Activated T-helper 1 cell treated with anti-CD3 and anti-CD28 coated beads, Interleukin-12 subunit alpha, Interleukin-12 subunit beta, Interleukin-2, Interleukin-4 antibody, amounts not matched to agents 30 ng/mL and 10 ng/mL and 1 ng/mL, durations not matched to agents 14 hours and 24 hours and 36 hours (primary cell): ENCODE data around the gene DISC1. TPM values are rescaled to one million over a fixed set of nuclear protein-coding genes. Genes with fewer than 3 reads are reported as not detected.

Experiments used
- DNase-seq: peaks from one replicate; pipeline ENCODE4 v3.0.0; 2021; ENCODE audit warnings: low spot score
- H3K27ac Mint-ChIP-seq: one replicate; pipeline ENCODE4 v1.8.0; 2021; ENCODE audit warnings: mild to moderate bottlenecking, mixed read lengths
- H3K27me3 Mint-ChIP-seq: one replicate; pipeline ENCODE4 v1.8.0; 2022; ENCODE audit warnings: mild to moderate bottlenecking, moderate library complexity, mixed read lengths; ENCODE audit not compliant: insufficient read depth
- H3K36me3 Mint-ChIP-seq: one replicate; pipeline ENCODE4 v1.8.0; 2021; ENCODE audit warnings: low read depth, mixed read lengths
- H3K4me1 Mint-ChIP-seq: one replicate; pipeline ENCODE4 v1.8.0; 2021; ENCODE audit warnings: low read depth, mixed read lengths
- H3K4me3 Mint-ChIP-seq: one replicate; pipeline ENCODE4 v1.8.0; 2021; ENCODE audit warnings: mild to moderate bottlenecking, moderate library complexity, mixed read lengths
- H3K9me3 Mint-ChIP-seq: one replicate; pipeline ENCODE4 v1.8.0; 2021; ENCODE audit warnings: mixed read lengths
- intact Hi-C: fragments of 100-400 bp; cut with micrococcal nuclease; formaldehyde crosslinking; loops from one replicate; pipeline ENCODE4 v1.15.1; 2024
- total RNA-seq: library from RNA; stranded (reverse); gene quantifications from 2 replicates; pipeline ENCODE4 v1.2.3, GENCODE V29; 2022

Gene DISC1
- total RNA-seq, 1 donor from 2014 or later, result 3.3 TPM

DNA sequence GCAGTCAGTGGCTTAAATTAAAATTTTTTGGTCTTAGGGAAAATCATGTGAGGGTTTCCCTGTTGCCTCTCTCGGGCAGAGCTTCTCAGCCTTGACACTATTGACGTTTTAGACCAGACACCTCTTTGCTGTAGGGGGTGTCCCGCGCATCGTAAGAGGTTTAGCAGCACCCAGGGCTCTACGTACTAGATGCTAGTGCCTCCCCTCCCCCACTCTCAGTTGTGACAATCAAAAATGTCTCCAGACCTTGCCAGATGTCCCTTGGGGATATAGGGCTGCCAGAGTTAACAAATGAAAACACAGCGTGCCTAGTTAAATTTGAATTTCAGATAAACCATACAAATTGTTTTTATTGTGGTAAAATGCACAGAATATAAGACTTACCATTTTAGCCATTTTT is 293.3 kb downstream of the DISC1 start:
- intact Hi-C loops, result loop anchor here (2.0 kb wide), 2 partner anchors 53 to 55 kb away; no protein-coding TSS in a partner anchor
- peaks cover 22% of the 10 kb centered on the region for H3K27me3 Mint-ChIP-seq
- peaks cover 3% of the 10 kb centered on the region for H3K36me3 Mint-ChIP-seq
- no peak for DNase-seq
- H3K4me1 Mint-ChIP-seq, result peaks cover 48% of the 10 kb centered on the region
- no peak overlapping the region for H3K27ac Mint-ChIP-seq
- H3K4me3 Mint-ChIP-seq, result no peak overlapping the region
- H3K9me3 Mint-ChIP-seq, result no peaks in the 10 kb centered on the region

DNA sequence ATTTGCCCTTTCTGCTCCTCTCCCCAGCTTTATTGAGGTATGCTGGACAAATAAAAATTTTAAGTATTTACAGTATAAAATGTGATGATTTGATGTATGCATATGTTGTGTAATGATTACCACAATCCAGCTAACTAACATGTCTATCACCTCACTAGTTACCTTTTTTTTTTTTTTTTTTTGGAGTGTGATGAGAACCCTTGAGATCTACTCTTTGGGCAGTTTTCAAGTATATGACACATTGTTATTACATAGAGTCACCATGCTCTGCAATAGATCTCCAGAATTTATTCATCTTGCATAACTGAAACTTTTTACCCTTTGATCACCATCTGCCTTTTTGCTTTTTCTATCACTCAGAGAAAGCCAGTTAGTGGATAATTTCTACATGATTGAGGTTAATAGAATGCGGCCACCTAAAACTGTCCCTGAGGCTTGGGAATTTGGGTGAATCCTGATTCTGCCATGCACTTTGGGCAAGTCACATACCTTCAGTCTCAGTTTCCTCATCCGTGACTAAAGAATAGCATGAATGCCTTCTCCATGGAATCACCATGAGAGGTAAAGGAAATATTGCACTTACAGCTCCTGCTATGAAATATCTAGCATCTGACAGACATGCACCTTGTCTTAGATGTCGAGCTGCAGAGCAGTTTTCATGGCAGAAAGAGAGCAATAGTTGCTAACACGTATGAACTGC is 295.2 kb downstream of the DISC1 start:
- no peaks in the 10 kb centered on the region for H3K9me3 Mint-ChIP-seq
- peaks cover 37% of the 10 kb centered on the region for H3K4me1 Mint-ChIP-seq
- H3K27me3 Mint-ChIP-seq, result peaks cover 16% of the 10 kb centered on the region
- intact Hi-C loops, result no loop called here
- no peak for DNase-seq
- H3K36me3 Mint-ChIP-seq, result no peaks in the 10 kb centered on the region
- no peak overlapping the region for H3K4me3 Mint-ChIP-seq
- H3K27ac Mint-ChIP-seq, result no peak overlapping the region

DNA sequence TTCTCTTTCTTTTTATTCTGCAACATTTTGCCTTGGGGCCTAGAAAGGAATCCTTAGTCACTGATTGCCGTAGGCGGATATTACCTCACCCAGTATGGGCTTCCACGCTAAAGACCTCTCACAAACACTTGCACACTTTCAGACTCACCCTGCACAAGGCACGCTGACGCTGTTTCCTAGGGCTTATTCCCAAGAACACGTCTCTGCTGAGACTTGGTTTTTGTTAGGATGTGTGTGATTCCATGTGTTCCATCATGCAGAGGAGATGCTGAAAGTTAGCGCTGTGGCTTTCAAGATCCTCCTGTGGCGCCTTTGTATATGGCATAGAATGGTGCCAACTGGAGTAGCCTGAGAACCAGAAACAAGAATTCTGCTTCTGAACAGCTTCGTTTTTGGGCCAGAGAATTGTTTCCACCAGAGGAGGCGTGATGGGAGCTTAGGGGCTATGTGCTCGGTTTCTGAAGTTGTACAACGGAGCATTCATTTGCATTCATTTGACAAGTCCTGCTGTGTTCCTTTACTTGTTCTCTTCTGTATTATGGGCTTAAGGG is 297.0 kb downstream of the DISC1 start:
- Mint-ChIP-seq H3K4me1 (peaks cover 20% of the 10 kb centered on the region), H3K27me3 (peaks cover 15% of the 10 kb centered on the region), H3K4me3 (no peak overlapping the region), H3K9me3 (no peaks in the 10 kb centered on the region), H3K36me3 (no peaks in the 10 kb centered on the region), H3K27ac (no peak overlapping the region)
- no peak for DNase-seq
- intact Hi-C loops, result no loop called here

DNA sequence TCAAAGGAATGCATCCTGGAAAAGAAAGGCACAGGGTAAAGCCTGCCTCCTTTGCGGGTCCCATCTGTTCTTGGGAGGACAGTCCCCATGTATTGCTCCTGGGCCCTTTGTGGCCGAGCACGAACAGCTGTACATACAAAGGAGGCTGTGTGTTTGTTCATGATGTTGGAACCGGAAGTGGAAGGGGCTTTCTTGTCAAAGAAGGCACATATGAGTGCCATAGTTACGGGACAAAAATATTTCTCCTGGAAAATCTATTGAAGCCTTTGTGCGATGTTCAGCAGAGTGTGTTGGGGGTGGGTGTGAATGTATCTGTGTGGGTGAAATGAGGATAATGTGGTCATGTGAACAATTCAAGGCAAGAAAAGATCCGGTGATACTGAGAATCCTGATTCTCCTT is 297.6 kb downstream of the DISC1 start:
- Mint-ChIP-seq H3K27ac (no peak overlapping the region), H3K36me3 (no peaks in the 10 kb centered on the region), H3K27me3 (peaks cover 21% of the 10 kb centered on the region), H3K4me3 (no peak overlapping the region), H3K9me3 (no peaks in the 10 kb centered on the region), H3K4me1 (peaks cover 14% of the 10 kb centered on the region)
- intact Hi-C loops, result no loop called here
- no peak for DNase-seq

DNA sequence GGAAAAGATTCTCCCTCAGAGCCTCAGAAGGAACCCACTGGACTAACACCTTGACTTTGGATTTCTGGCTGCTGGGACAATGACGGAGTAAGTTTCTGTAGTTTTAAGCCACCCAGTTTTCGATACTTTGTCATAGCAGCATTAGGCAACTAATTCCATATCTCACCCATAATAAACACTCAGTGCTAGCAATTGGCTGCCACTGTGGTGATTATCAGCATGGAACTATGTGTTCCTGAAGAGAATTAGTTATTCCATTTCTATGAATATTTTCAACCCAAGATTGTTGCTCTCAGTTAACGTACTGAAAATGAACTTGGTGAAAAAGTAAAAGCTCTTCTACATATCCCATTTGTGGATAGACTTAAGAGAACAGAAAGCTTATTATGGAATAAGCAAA is 299.3 kb downstream of the DISC1 start:
- no peaks in the 10 kb centered on the region for H3K36me3 Mint-ChIP-seq
- no peak overlapping the region for H3K27ac Mint-ChIP-seq
- intact Hi-C loops, result no loop called here
- no peaks in the 10 kb centered on the region for H3K9me3 Mint-ChIP-seq
- no peak for DNase-seq
- H3K27me3 Mint-ChIP-seq, result peaks cover 18% of the 10 kb centered on the region
- no peak overlapping the region for H3K4me3 Mint-ChIP-seq
- H3K4me1 Mint-ChIP-seq, result no peaks in the 10 kb centered on the region

DNA sequence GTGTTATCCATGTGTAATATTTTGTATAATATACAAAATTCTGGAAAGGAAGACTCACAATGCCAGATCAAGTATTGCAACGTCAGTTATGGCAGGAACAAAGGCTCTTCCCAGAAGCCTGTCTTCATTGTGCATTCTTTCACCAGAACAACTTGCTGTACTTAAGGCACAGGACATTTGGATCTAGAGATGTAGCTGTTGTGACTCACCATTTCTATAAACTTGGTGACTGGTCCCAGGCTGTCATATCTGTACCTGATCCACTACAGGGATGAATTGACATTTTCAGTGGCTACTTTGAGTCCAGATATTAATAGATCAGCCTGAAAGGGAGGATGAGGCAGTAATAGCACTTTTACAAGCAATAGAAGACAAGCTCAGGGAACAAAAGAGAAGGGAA is 299.8 kb downstream of the DISC1 start:
- intact Hi-C loops, result no loop called here
- H3K27ac Mint-ChIP-seq, result no peak overlapping the region
- peaks cover 18% of the 10 kb centered on the region for H3K27me3 Mint-ChIP-seq
- H3K36me3 Mint-ChIP-seq, result no peaks in the 10 kb centered on the region
- H3K4me3 Mint-ChIP-seq, result no peak overlapping the region
- no peaks in the 10 kb centered on the region for H3K4me1 Mint-ChIP-seq
- H3K9me3 Mint-ChIP-seq, result no peaks in the 10 kb centered on the region
- no peak for DNase-seq

DNA sequence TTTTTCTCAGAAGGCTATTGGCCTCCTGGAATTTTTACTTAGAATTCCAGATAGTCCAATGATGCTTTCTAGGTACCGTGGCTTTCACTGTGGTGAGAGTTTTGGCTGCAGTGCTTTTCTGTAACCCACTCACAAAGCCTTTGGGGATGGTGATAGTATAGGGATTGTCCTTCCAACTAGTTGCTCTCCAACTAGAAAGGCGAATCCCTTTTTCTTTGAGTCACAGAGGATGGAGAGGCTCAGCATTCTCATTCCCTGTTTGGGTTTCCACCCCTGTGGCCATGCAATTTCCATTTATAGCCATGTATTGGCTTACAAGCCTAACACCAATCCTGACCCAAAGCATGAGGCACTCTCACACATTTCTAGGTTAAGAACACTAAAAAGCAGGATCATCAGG is 300.3 kb downstream of the DISC1 start:
- H3K27ac Mint-ChIP-seq, result no peak overlapping the region
- H3K4me1 Mint-ChIP-seq, result no peaks in the 10 kb centered on the region
- peaks cover 16% of the 10 kb centered on the region for H3K27me3 Mint-ChIP-seq
- DNase-seq, result no peak
- intact Hi-C loops, result no loop called here
- no peak overlapping the region for H3K4me3 Mint-ChIP-seq
- H3K36me3 Mint-ChIP-seq, result no peaks in the 10 kb centered on the region
- no peaks in the 10 kb centered on the region for H3K9me3 Mint-ChIP-seq

DNA sequence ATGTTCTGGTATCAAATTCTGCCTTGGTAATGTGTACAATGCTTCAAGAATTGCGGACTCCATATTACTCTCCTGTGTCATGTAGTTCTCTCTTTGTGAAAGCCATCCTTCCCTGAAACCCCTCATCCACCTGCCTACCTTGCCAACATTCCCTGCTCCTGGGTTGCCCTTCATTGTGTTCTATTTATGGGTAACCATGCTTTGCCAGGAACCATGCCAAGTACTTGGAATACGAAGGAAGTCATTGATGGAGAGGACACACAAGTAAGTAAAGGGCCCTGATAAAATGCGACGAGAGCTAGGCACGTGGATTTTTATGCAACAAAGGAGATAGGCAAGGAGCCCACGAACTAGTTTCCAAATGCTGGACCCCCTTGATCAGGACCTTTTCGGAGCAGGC is 300.8 kb downstream of the DISC1 start:
- H3K9me3 Mint-ChIP-seq, result peaks cover 1% of the 10 kb centered on the region
- no peak overlapping the region for H3K4me3 Mint-ChIP-seq
- intact Hi-C loops, result no loop called here

DNA sequence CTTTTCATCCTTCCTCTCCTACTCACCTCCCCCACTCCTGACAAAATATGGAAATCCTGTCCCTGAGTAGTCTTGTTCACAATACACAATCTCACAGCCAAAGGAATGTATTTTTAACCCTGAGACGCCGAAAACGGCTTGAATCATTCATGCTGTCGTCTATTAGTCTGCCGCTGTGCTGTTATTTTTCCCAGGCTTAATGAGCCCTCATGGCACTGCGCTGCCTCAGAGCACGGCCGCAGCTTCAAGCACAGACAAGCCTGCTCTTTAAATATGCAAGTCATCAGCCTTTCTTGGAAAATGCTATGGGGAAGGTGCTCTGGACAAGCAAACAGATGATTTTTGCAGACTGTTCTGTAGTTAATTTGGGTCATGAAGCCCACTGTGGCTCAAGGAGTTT is 302.7 kb downstream of the DISC1 start:
- H3K36me3 Mint-ChIP-seq, result no peaks in the 10 kb centered on the region
- no peak for DNase-seq
- intact Hi-C loops, result no loop called here
- peaks cover 12% of the 10 kb centered on the region for H3K27me3 Mint-ChIP-seq
- no peak overlapping the region for H3K4me3 Mint-ChIP-seq
- no peaks in the 10 kb centered on the region for H3K4me1 Mint-ChIP-seq
- no peak overlapping the region for H3K27ac Mint-ChIP-seq
- peaks cover 3% of the 10 kb centered on the region for H3K9me3 Mint-ChIP-seq

More for the DNA sequence above, 300.8 kb downstream of the DISC1 start:
- no peaks in the 10 kb centered on the region for H3K36me3 Mint-ChIP-seq
- no peak overlapping the region for H3K27ac Mint-ChIP-seq
- H3K27me3 Mint-ChIP-seq, result peaks cover 15% of the 10 kb centered on the region
- no peak for DNase-seq
- no peaks in the 10 kb centered on the region for H3K4me1 Mint-ChIP-seq

DNA sequence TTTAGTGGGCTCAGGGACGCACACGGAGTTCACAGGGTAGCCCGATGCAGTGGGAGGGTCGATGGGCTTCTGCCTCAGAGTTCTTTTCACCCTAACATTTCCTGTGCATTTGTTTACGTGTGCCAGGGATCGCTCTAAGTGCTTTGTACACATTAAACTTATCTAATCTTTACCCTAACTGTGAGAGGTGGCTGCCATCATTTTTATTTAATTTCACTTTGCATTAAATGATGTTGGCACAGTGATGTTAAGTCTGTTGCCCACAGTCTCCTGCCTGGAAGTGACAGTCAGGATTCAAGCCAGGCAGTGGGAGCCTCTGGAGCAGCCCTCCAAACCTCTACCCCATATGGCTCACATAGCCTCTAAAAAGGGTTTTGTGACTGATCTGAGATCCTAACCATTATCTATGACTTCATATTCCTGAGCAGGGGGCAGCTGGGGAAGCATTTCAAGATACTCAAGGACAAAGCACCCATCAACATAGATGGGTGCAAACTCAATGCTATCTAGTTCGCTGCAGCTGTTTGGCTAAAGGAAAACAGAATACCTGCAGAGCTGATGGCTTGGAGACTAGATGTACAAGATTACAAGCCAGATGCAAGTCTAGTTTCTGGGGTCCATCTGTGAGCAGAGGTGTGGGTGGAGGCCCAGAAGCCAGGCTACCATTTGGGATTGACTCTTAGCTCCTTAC is 303.8 kb downstream of the DISC1 start:
- Mint-ChIP-seq H3K27ac (no peak overlapping the region), H3K4me3 (no peak overlapping the region), H3K4me1 (no peaks in the 10 kb centered on the region)

DNA sequence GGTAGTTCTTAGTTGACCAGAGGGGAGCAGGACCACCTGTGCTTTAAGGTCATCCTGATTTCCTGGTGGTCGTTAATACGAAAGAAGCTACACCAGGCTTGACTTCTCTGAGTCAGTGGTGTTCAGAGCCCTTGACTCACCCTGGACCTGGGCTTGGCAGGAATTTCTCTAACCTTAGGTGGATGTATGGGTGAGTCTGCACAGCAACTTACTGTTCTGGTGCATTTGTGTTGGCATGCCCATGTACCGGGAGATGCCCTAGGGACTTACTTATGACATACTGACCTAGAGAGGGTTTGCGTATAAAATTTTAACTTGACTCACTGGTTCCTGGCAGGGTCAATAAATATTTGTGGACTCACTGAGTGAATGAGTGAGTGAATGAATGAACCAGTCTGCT is 304.6 kb downstream of the DISC1 start:
- H3K27ac Mint-ChIP-seq, result no peak overlapping the region
- peaks cover 3% of the 10 kb centered on the region for H3K9me3 Mint-ChIP-seq
- intact Hi-C loops, result no loop called here
- no peak for DNase-seq
- H3K36me3 Mint-ChIP-seq, result no peaks in the 10 kb centered on the region
- H3K27me3 Mint-ChIP-seq, result peaks cover 15% of the 10 kb centered on the region
- no peaks in the 10 kb centered on the region for H3K4me1 Mint-ChIP-seq
- H3K4me3 Mint-ChIP-seq, result no peak overlapping the region

More for the DNA sequence above, 303.8 kb downstream of the DISC1 start:
- no peaks in the 10 kb centered on the region for H3K36me3 Mint-ChIP-seq
- no peak for DNase-seq
- intact Hi-C loops, result no loop called here
- H3K9me3 Mint-ChIP-seq, result peaks cover 3% of the 10 kb centered on the region
- H3K27me3 Mint-ChIP-seq, result peaks cover 15% of the 10 kb centered on the region

DNA sequence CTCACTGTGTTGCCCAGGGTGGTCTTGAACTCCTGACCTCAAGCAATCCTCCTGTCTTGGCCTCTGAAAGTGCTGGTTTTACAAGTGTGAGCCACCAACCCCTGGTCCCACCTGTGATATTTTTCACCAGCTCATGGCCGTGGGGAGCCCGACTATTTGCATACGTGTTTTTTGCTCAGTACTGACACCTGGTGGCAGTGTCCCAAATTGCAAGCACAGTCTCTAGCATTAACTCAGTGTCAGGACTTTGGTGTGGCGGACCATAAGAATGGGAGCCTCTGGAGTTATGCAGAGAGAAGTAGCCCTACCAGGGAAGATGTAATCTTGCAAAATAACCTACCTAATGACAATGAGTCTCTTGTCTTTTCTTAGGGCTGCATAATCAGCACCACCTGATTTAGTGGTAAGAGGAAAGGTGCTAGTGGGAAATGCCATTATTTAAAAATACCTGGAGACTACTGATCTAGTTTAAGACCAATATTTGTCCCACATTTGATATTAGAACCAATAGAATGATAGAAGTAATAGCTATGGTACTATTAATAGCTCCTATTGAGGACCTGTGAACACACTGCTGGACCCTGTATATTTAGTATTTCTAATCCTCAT is 305.4 kb downstream of the DISC1 start:
- Mint-ChIP-seq H3K4me1 (no peaks in the 10 kb centered on the region), H3K9me3 (peaks cover 3% of the 10 kb centered on the region), H3K27ac (no peak overlapping the region), H3K36me3 (no peaks in the 10 kb centered on the region), H3K4me3 (no peak overlapping the region), H3K27me3 (peaks cover 15% of the 10 kb centered on the region)
- DNase-seq, result no peak
- intact Hi-C loops, result no loop called here
